ENCODE data around the gene PLXDC2.

Gene PLXDC2

DNA sequence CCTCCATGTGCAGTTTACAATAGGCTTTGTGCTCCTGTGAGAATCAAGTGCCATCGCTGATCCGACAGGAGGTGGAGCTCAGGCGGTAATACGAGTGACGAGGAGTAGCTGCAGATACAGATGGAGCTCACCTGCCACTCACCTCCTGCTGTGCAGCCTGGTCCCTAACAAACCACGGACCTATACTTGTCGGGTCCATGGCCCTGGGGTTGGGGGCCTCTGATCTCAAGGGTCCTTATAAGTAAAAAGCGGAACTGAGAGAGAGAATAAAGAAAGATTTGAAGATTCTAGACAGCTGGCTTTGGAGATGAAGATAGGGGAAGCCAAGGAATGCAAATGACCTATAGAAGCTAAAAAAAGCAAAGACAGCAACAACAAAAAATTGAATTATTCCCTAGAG is 130.6 kb downstream of the PLXDC2 start:
- TF ChIP-seq, protein P1, sequence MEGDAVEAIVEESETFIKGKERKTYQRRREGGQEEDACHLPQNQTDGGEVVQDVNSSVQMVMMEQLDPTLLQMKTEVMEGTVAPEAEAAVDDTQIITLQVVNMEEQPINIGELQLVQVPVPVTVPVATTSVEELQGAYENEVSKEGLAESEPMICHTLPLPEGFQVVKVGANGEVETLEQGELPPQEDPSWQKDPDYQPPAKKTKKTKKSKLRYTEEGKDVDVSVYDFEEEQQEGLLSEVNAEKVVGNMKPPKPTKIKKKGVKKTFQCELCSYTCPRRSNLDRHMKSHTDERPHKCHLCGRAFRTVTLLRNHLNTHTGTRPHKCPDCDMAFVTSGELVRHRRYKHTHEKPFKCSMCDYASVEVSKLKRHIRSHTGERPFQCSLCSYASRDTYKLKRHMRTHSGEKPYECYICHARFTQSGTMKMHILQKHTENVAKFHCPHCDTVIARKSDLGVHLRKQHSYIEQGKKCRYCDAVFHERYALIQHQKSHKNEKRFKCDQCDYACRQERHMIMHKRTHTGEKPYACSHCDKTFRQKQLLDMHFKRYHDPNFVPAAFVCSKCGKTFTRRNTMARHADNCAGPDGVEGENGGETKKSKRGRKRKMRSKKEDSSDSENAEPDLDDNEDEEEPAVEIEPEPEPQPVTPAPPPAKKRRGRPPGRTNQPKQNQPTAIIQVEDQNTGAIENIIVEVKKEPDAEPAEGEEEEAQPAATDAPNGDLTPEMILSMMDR (IDR thresholded peaks at IDR 0.05) = no peak
- no peak for DNase-seq (ENCODE audit: low spot score)
- H3K4me3 ChIP-seq = no peak overlapping the region
- peak overlapping the region in 1 of 2 donors; percentile 72 for H3K27ac ChIP-seq

DNA sequence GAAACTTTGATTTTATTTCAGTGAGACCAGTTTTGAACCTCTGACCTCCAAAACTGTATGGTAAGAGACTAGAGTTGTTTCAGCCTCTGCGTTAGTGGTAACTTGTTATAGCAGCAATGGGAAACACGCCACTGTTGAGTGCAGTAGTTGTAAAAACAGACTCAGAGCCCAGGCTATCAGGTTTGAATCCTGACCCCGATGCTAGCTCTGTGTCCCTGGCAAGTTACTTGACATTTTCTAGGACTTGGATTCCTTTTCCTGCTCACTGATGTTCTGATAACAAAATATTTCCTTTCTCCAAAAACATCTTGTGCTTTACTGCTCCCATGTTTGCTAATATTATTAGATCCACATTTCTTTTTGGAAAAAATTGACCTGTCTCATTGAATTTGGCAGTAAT is 131.0 kb downstream of the PLXDC2 start:
- Histone ChIP-seq H3K27ac (peak overlapping the region in 1 of 2 donors; percentile 72), H3K4me3 (no peak overlapping the region)
- DNase-seq (ENCODE audit: low spot score) = no peak
- TF ChIP-seq, protein P1 (IDR thresholded peaks at IDR 0.05) = no peak

DNA sequence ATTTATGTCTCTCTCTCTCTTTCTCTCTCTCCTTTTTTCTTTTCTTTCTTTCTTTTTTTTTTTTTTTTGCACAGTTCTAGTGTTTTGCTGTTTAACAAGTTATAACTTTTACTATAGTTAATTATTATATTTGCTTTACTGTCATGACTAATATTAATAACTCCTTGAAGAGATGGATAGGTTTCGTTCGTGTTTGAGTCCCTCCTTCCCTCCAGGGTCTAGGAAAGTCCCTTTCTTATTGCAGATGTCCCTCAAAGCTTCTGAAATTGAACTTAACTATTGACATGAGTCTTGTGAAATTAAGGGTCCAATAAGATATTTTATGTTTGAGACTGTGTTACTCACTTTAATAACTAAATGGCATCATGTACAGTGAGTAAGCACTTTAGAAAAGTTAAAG is 131.4 kb downstream of the PLXDC2 start:
- H3K4me3 ChIP-seq = no peak overlapping the region
- TF ChIP-seq, protein P1 (IDR thresholded peaks at IDR 0.05) = no peak
- DNase-seq (ENCODE audit: low spot score) = no peak
- H3K27ac ChIP-seq = peak overlapping the region in 1 of 2 donors; percentile 15

DNA sequence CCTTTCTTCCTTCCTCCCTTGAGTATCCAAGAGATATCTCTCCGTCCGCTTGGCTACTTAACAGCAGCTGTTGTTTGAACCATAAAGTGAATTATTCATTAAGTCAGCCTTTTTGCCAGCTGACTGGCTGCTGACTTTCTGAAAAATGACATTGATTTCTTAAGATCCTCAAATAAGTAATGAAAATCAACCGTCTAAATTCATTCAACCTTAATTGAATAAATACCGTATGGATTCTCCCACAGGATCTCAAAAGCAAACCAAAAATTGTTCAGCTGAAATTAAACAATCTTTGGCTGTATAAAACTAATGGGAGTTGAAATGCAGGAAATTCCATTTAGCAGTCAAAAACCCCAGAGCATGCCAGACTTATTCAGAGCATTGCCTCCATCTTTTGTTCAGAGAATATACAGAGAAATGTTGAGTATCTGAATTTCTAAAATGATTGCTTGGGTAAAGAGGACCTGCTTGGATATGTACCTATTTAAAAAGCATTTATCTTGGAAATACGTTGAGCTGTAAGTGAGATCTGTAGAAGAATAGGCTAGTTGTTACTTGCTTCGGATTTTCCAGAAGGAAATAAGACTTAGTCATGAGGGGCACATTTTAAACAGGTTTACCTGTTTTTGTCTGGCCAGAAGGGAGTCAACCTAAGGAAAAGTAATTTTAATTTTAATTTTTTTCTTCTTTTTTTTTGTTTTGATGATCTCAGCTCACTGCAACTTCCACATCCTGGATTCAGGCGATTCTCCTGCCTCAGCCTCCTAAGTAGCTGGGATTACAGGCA is 136.2 kb downstream of the PLXDC2 start:
- Histone ChIP-seq H3K4me3 (no peak overlapping the region), H3K27ac (peak overlapping the region in 1 of 2 donors; percentile 10)
- no peak for DNase-seq (ENCODE audit: low spot score)
- TF ChIP-seq, protein P1 (IDR thresholded peaks at IDR 0.05) = no peak

DNA sequence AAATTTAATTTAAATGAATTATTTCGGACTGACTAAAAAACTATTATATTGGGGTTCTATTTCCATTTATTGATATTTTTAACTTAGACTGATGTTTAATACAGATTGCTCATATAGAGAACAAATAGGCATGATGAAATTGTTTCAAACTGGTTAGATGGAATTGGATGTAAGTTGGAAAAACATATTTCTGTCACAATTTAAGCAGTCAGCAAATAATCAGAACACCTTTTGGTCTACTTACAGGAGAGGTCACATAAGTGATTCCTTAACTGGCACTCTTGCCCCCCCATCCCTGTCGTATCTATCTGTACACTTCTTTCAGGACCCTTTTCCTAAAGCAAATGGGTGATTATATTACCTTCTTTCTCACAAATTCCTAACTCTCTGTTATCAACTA is 138.4 kb downstream of the PLXDC2 start:
- no peak overlapping the region for H3K27ac ChIP-seq
- TF ChIP-seq, protein P1 (IDR thresholded peaks at IDR 0.05) = no peak
- no peak for DNase-seq (ENCODE audit: low spot score)
- H3K4me3 ChIP-seq = no peak overlapping the region

DNA sequence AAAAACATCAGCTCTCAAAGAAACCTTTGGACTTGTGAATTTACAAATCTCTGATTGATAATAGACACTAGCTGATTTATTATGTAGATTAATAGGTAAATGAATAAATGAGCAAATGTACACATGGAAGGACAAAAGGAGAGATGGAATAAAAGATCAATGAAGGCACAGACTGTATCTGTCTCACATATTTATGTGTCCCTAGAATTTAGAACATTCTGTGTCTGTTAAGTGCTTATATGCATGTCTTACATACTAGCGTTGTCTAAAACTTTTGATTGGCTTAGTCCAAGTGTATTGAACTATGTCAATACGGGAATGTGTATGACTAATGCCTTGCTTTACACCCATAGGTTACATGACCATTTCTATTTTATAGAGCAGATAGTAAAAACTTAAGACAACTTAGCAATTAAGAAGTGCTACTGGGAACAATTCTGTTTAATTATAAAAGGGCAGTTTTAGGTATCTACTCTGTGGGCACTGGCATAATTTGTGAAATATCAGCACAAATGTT is 140.3 kb downstream of the PLXDC2 start:
- Histone ChIP-seq H3K27ac (no peak overlapping the region), H3K4me3 (no peak overlapping the region)
- no peak for DNase-seq (ENCODE audit: low spot score)
- TF ChIP-seq, protein P1 (IDR thresholded peaks at IDR 0.05) = no peak

DNA sequence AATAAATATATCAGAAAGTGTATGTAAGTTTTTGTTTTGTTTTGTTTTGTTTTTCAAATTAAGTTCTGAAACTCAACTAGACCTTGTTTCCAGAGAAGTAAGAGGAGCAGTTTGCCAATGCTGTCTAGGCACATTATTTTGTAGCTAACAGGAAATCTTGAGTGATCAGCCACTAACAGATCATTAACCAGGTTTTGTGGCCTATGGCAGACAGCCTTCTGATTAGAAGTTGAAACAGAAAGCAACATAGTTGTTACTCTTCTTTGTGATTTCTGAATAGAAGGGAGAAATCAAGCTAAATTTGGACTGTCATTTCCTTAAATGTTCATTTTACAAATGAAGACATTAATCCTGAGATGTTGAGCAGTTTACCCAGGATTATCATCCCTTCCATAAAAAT is 142.6 kb downstream of the PLXDC2 start:
- DNase-seq (ENCODE audit: low spot score) = no peak
- no peak overlapping the region for H3K27ac ChIP-seq
- TF ChIP-seq, protein P1 (IDR thresholded peaks at IDR 0.05) = no peak
- H3K4me3 ChIP-seq = no peak overlapping the region
